ENCODE measurements around the gene RBMX2. TPM values are rescaled to one million over a fixed set of nuclear protein-coding genes. Genes with fewer than 3 reads are reported as not detected.
"Not testable (repeated sequence)": the region's sequence is repeated elsewhere in the genome, so short reads cannot be mapped to it uniquely, and the experiment has no call there.

The RBMX2 gene
- polyA plus RNA-seq, 3 donors, result 11.3 to 24.7 (median 11.7) TPM

DNA sequence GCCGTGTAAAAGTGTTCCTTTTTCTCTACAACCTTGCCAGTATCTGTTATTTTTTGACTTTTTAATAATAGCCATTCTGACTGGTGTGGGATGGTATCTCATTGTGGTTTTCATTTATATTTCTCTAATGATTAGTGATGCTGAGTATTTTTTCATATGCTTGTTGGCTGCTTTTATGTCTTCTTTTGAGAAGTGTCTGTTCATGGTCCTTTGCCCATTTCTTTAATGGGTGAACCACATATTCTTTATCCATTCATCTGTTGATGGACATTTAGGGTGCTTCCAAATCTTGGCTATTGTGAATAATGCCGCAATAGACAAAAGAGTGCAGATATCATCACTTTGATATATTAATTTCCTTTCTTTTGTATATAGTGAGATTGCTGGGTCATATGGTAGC lies 36.2 kb downstream of the RBMX2 start:
- WGBS, 3 donors, result 72 to 85% (median 84%) methylated on average over 2 of the region's 2 CpGs
- not testable (repeated sequence) for H3K27ac ChIP-seq (ENCODE audit: low read depth, low read length)

DNA sequence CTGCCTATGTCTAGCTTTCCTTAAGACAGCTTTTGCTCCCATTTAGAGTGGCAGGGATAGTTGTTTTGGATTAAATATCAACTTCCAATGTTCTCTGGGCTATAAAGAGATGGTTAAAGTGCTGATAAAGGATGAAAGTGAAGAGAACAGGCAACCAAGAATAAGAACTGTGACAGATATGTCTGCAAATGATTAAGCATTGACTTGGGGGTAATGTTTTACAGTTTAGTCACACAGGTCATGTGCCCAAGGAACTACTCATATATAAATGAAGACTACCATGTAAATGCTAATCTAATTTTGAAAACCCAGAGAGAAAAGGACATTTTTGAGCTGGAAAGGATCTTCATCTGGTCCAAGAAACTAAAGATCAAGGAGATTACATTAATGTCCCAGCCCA lies 42.1 kb downstream of the RBMX2 start:
- no peak overlapping the region for H3K27ac ChIP-seq (ENCODE audit: low read depth, low read length)

DNA sequence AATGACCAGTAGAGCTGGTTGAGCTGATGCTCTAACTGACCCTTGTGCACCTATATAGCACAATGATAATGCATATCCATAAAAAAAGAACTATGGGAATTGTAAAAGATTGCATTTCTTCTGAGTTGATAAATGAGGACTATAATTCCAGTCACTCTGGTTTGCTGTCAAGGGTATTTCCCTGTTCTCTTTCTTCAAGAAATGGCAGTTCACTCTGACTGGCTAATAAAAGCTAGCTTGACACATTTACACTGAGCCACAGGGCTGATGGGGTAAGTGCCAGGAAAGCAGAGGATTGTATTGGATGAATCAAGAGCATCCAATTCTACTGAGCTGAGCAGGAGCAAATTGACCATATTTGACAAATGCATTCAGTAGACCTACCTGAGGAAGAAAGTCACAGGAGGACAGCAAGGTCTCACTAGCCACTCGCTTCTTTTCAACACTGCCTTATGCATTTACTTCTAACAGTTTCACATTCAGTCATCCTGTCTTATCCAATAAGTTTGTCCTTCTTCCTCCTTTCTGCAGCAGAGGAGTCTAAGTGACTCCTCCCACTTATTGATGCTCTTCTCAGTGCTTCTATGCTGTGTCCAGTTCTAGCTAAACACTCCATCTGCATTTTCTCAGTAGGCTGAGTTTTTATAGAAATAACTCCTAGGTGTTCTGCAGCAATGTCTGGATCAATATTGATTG lies 43.0 kb downstream of the RBMX2 start:
- WGBS, 3 donors, result 80 to 100% (median 93%) methylated on average over 1 of the region's 1 CpG
- H3K27ac ChIP-seq (ENCODE audit: low read depth, low read length), result no peak overlapping the region

GRCh38 chrX:130446974-130447373 lies 45.2 kb downstream of the RBMX2 start:
- WGBS, 3 donors, result 45 to 59% (median 55%) methylated on average over 4 of the region's 4 CpGs
- no peak overlapping the region for H3K27ac ChIP-seq (ENCODE audit: low read depth, low read length)

Other genes starting within 250 kb of the RBMX2 start
- gene AIFM1, start 236.1 kb upstream of the RBMX2 start, polyA plus RNA-seq, result 10 to 100 TPM; 19.6 to 41.5 (median 24.5) TPM
- under 1 TPM; 0.37 to 0.95 (median 0.56) TPM for gene RAB33A, start 230.0 kb upstream of the RBMX2 start, polyA plus RNA-seq
- gene ZNF280C, start 133.1 kb upstream of the RBMX2 start, polyA plus RNA-seq, result 1 to 10 TPM in 1 of 3 donors, under 1 TPM in 2; 0.61 to 1.9 (median 0.92) TPM
- gene SLC25A14, start 62.1 kb upstream of the RBMX2 start, polyA plus RNA-seq, result 1 to 10 TPM; 5.2 to 7.0 (median 6.7) TPM
- gene GPR119, start 16.3 kb upstream of the RBMX2 start, polyA plus RNA-seq, result under 1 TPM in 1 of 3 donors, not detected in 2; 0.53 TPM

Data from adipose tissue (tissue), 3 donors.